NCI-H1105 (cell line): ENCODE measurements around the gene QSOX2.

ENCODE experiments used
- DNase-seq: peaks from one replicate; lab custom pipeline; 2025; lab: John Stamatoyannopoulos, UW

QSOX2 gene

GRCh38 chr9:136251264-136252115, 5.9 kb upstream of the QSOX2 start:
- no peak for DNase-seq

- no peak for DNase-seq
Observed at GRCh38 chr9:136250676-136251075, 5.1 kb upstream of the QSOX2 start.

GRCh38 chr9:136249877-136250559, 4.4 kb upstream of the QSOX2 start:
- DNase-seq, result peak; percentile 63

- DNase-seq, result no peak
Observed at GRCh38 chr9:136248951-136249876, 3.6 kb upstream of the QSOX2 start.

- DNase-seq, result no peak
Observed at GRCh38 chr9:136247947-136248637, 2.5 kb upstream of the QSOX2 start.

- no peak for DNase-seq
Observed at GRCh38 chr9:136247551-136247916, 1.9 kb upstream of the QSOX2 start.

- no peak for DNase-seq
Observed at GRCh38 chr9:136246849-136247550, 1.4 kb upstream of the QSOX2 start.

- no peak for DNase-seq
Observed at GRCh38 chr9:136244969-136245218, 718 bp downstream of the QSOX2 start.

- DNase-seq, result no peak
Observed at GRCh38 chr9:136244122-136244968, 1.3 kb downstream of the QSOX2 start.

GRCh38 chr9:136243631-136244030, 2.0 kb downstream of the QSOX2 start:
- DNase-seq, result no peak

GRCh38 chr9:136242918-136243525, 2.6 kb downstream of the QSOX2 start:
- DNase-seq, result no peak

GRCh38 chr9:136242248-136242647, 3.4 kb downstream of the QSOX2 start:
- DNase-seq, result no peak

- DNase-seq, result no peak
Observed at GRCh38 chr9:136241542-136241941, 4.1 kb downstream of the QSOX2 start.

- no peak for DNase-seq
Observed at GRCh38 chr9:136240941-136241340, 4.7 kb downstream of the QSOX2 start.

- no peak for DNase-seq
Observed at GRCh38 chr9:136239983-136240330, 5.7 kb downstream of the QSOX2 start.

GRCh38 chr9:136239135-136239982, 6.3 kb downstream of the QSOX2 start:
- DNase-seq, result no peak

- DNase-seq, result no peak
Observed at GRCh38 chr9:136238342-136238732, 7.3 kb downstream of the QSOX2 start.

GRCh38 chr9:136237486-136238341, 7.9 kb downstream of the QSOX2 start:
- no peak for DNase-seq
